WERI-Rb-1 (cell line): ENCODE measurements around the gene KCNIP1.
"Not testable (repeated sequence)": the region's sequence is repeated elsewhere in the genome, so short reads cannot be mapped to it uniquely, and the experiment has no call there.

Experiments used
- DNase-seq: peaks from one replicate; pipeline ENCODE4 v3.0.0-alpha.2; 2020
- H3K27ac ChIP-seq: fragments of 250-450 bp; sonication (Bioruptor Pico); 2 replicates; pipeline ENCODE4 v1.5.1; 2020; ENCODE audit warnings: mild to moderate bottlenecking, moderate library complexity
- H3K27me3 ChIP-seq: fragments of 250-450 bp; sonication (Bioruptor Pico); 2 replicates; pipeline ENCODE4 v1.5.1; 2021; ENCODE audit warnings: mild to moderate bottlenecking, low read depth, moderate library complexity; ENCODE audit not compliant: insufficient read depth, severe bottlenecking
- H3K36me3 ChIP-seq: fragments of 250-450 bp; sonication (Bioruptor Pico); 2 replicates; pipeline ENCODE4 v1.5.1; 2020; ENCODE audit warnings: mild to moderate bottlenecking, moderate library complexity
- H3K4me3 ChIP-seq: 2 replicates; pipeline ENCODE4 v1.5.1; 2011; ENCODE audit warnings: low read depth, mild to moderate bottlenecking, control low read depth, low read length
- H3K9me3 ChIP-seq: fragments of 250-450 bp; sonication (Bioruptor Pico); 2 replicates; pipeline ENCODE4 v1.5.1; 2021; ENCODE audit warnings: mild to moderate bottlenecking, moderate library complexity; ENCODE audit not compliant: severe bottlenecking
- TF ChIP-seq, protein P1 (sequence below): IDR thresholded peaks from 2 replicates; pipeline ENCODE4 v1.5.1; 2011; ENCODE audit warnings: low read depth, mild to moderate bottlenecking, control low read depth, inconsistent platforms, low read length

The KCNIP1 gene

DNA sequence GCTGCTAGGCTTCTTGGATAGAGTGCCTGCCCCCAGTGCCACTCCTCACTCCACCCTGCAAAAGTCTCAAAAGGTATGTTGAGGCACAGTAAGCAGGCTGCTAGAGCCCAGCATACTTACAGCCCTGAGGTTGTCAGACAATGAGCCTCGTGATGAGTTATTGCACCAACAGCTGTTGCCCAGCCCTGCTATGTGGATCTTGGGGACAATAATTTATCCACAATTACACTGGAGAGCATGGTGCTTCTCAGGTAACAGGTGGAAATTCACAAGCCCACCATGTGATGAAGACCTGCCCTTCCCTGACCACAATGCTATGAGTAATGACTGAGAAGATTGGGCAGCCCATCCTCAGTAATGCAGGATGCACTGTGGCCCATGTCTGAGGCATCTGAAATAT is 36.5 kb downstream of the KCNIP1 start:
- TF ChIP-seq, protein P1, sequence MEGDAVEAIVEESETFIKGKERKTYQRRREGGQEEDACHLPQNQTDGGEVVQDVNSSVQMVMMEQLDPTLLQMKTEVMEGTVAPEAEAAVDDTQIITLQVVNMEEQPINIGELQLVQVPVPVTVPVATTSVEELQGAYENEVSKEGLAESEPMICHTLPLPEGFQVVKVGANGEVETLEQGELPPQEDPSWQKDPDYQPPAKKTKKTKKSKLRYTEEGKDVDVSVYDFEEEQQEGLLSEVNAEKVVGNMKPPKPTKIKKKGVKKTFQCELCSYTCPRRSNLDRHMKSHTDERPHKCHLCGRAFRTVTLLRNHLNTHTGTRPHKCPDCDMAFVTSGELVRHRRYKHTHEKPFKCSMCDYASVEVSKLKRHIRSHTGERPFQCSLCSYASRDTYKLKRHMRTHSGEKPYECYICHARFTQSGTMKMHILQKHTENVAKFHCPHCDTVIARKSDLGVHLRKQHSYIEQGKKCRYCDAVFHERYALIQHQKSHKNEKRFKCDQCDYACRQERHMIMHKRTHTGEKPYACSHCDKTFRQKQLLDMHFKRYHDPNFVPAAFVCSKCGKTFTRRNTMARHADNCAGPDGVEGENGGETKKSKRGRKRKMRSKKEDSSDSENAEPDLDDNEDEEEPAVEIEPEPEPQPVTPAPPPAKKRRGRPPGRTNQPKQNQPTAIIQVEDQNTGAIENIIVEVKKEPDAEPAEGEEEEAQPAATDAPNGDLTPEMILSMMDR = no peak
- no peak overlapping the region for H3K4me3 ChIP-seq
- no peak overlapping the region for H3K27ac ChIP-seq
- H3K27me3 ChIP-seq = peaks cover 66% of the 10 kb centered on the region
- H3K9me3 ChIP-seq = no peaks in the 10 kb centered on the region
- no peaks in the 10 kb centered on the region for H3K36me3 ChIP-seq
- DNase-seq = no peak

DNA sequence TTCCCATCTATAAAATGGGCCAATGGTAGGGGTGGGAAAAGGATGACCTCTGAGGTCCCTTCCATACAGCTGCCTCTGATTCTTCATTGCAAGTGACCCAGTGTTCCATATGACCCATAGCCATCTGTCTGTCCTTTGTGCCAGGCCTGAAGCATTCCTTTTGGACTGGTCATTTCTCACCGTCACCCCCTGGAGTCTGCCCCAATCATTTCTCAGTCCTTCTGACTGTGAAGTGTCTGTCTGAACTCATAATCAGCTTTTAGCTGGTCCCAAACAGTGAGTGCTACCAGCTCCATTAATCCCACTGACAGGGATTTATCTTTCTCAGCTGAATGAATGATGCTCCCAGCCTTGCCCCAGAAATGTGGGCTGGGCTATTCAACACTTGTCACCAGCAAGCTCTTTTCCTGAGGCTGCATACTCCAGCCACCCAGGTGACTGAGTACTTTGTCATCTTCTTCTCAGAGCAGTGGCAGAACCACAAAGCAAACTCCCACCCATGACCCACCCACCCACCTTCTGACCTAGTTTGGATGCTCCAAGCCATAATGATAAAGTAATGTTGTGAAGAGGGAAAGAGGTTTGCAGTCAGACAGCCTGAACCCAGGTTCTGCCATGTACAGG is 37.4 kb downstream of the KCNIP1 start:
- Histone ChIP-seq H3K4me3 (no peak overlapping the region), H3K27me3 (peaks cover 69% of the 10 kb centered on the region), H3K9me3 (no peaks in the 10 kb centered on the region), H3K36me3 (no peaks in the 10 kb centered on the region), H3K27ac (no peak overlapping the region)
- TF ChIP-seq, protein P1 = no peak
- DNase-seq = no peak

DNA sequence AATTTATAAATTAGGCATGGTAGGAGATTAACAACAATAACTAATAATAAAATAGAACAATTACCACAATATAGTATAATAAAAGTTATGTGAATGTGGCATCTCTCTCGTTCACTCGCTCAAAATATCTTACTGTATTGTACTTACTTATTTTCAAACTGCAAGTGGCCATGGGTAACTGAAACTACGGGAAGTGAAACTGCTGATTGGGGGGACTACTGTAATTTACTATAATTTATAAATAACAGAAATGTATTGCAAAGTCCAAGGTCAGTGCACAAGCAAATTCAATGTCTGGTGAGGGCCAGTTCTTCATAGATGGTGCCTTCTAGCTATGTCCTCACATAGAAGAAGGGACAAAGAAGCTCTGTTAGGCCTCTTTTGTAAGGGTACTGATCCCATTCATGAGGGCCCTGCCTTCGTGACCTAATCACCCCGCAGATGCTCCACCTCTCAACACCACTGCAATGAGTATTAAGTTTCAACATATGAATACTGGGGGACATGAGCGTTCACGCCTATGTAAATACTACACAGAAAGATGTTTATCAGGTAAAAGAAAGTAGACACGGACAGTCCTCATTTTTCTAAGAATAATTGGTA is 39.0 kb downstream of the KCNIP1 start:
- Histone ChIP-seq H3K27me3 (peaks cover 71% of the 10 kb centered on the region), H3K4me3 (no peak overlapping the region), H3K36me3 (no peaks in the 10 kb centered on the region), H3K27ac (no peak overlapping the region), H3K9me3 (no peaks in the 10 kb centered on the region)
- DNase-seq = no peak
- TF ChIP-seq, protein P1 = no peak

DNA sequence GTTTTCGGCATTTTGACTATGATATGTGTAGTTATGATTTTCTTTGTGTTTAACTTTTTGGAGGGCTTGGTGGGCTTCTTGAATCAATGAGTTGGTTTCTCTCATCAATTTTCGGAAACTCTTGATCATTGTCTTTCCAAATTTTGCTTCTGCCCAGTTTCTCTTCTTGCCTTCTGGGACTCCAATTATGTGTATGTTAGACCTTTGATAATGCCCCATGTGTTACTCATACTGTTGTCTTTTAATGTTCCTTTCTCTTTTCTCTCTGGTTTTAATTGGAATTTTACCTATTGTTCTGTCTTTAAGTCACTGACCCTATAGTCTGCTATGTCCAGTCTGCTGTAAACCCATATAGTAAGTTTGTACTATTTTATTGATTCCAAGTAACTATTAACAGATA is 41.5 kb downstream of the KCNIP1 start:
- Histone ChIP-seq H3K27ac (no peak overlapping the region), H3K4me3 (no peak overlapping the region), H3K9me3 (no peaks in the 10 kb centered on the region), H3K36me3 (no peaks in the 10 kb centered on the region), H3K27me3 (peaks cover 72% of the 10 kb centered on the region)
- TF ChIP-seq, protein P1 = no peak
- no peak for DNase-seq

DNA sequence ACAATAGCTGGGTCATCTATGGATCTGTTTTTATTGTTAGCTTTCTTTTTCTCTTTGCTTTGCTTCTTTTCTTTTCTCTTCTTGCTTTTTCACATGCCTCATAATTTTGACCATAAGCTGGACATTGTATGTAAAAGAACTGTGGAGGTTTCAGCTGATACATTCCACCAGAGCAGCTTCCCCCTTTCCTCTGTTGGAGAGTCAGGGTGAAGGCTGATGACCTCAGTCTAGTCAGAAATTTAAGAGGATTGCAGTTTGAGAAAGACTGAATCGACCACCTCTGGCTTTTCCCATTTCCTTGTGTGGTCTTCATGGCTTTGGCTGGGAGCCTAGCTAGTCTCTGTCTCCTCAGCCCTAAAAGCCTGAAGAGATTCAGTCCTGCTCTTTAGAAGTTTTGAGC is 42.0 kb downstream of the KCNIP1 start:
- TF ChIP-seq, protein P1 = no peak
- Histone ChIP-seq H3K27ac (no peak overlapping the region), H3K9me3 (no peaks in the 10 kb centered on the region), H3K4me3 (no peak overlapping the region), H3K36me3 (no peaks in the 10 kb centered on the region), H3K27me3 (peaks cover 68% of the 10 kb centered on the region)
- DNase-seq = no peak

DNA sequence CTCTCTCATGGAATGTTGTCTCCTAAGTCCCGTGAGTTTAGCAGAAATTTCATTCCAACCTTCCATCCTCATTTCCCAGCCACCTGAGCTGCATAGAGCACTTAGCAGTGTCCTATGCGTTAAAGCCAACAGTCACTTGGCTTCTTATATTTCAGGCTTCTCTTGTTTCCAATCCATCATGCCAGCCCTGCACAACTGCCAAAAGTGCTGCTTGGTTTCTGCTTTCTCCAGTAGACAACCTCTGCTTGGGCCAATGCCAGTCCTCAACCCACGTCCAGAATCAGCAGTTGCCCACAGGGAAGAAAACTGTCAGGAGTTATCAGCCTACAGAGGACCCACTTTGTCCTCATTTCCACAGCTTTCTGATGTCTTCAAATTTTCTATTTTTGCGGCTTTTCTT is 42.5 kb downstream of the KCNIP1 start:
- Histone ChIP-seq H3K27me3 (peaks cover 68% of the 10 kb centered on the region), H3K36me3 (no peaks in the 10 kb centered on the region), H3K4me3 (no peak overlapping the region), H3K27ac (no peak overlapping the region), H3K9me3 (no peaks in the 10 kb centered on the region)
- TF ChIP-seq, protein P1 = no peak
- no peak for DNase-seq

DNA sequence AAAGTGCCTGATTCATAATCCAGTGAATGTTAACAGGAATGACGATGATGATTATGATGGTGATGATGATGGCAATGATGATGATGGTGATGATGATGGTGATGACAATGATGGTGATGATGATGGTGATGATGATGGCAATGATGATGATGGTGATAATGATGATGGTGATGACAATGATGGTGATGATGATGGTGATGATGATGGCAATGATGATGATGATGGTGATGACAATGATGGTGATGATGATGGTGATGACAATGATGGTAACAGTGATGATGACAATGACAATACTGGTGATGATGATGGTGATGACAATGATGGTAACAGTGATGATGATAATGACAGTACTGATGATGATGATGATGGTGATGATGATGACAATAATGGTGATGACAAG is 46.6 kb downstream of the KCNIP1 start:
- not testable (repeated sequence) for H3K27ac ChIP-seq, DNase-seq, H3K9me3 ChIP-seq, H3K4me3 ChIP-seq, H3K36me3 ChIP-seq
- H3K27me3 ChIP-seq = peaks cover 76% of the 10 kb centered on the region
